Neural progenitor cell (in vitro differentiated cells): ENCODE results near the gene CASP10. TPM values are rescaled to one million over a fixed set of nuclear protein-coding genes. Genes with fewer than 3 reads are reported as not detected.
"Not testable (repeated sequence)": the region's sequence is repeated elsewhere in the genome, so short reads cannot be mapped to it uniquely, and the experiment has no call there.

Source experiments
- DNase-seq: peaks from one replicate; pipeline ENCODE4 v3.0.0-alpha.2; 2016; ENCODE audit warnings: low spot score
- H2AFZ ChIP-seq: fragments of 200-600 bp; sonication (generic); replicated peaks from 2 replicates; pipeline ENCODE4 v1.6.1; 2016; ENCODE audit warnings: antibody characterized with exemption
- H3F3A ChIP-seq: fragments of 200-600 bp; sonication (generic); 2 replicates; pipeline ENCODE4 v1.6.1; 2016; ENCODE audit warnings: antibody characterized with exemption, low read depth
- H3K27ac ChIP-seq: fragments of 200-600 bp; sonication (generic); 2 replicates; pipeline ENCODE4 v1.5.1; 2016; ENCODE audit warnings: mild to moderate bottlenecking
- H3K27me3 ChIP-seq: fragments of 200-600 bp; sonication (generic); 2 replicates; pipeline ENCODE4 v1.6.1; 2016; ENCODE audit warnings: mild to moderate bottlenecking, moderate library complexity
- H3K36me3 ChIP-seq: fragments of 200-600 bp; sonication (generic); 2 replicates; pipeline ENCODE4 v1.5.1; 2016
- H3K4me1 ChIP-seq: fragments of 200-600 bp; sonication (generic); 2 replicates; pipeline ENCODE4 v1.6.1; 2016; ENCODE audit warnings: mixed run types
- H3K4me2 ChIP-seq: fragments of 200-600 bp; sonication (generic); 2 replicates; pipeline ENCODE4 v1.6.1; 2016
- H3K4me3 ChIP-seq: fragments of 200-600 bp; sonication (generic); 2 replicates; pipeline ENCODE4 v1.5.1; 2016
- H3K79me2 ChIP-seq: fragments of 200-600 bp; sonication (generic); 2 replicates; pipeline ENCODE4 v1.6.1; 2016; ENCODE audit warnings: low read depth
- H3K9ac ChIP-seq: fragments of 200-600 bp; sonication (generic); 2 replicates; pipeline ENCODE4 v1.6.1; 2016
- H3K9me3 ChIP-seq: fragments of 200-600 bp; sonication (generic); 2 replicates; pipeline ENCODE4 v1.5.1; 2016; ENCODE audit warnings: low read depth
- H4K20me1 ChIP-seq: fragments of 200-600 bp; sonication (generic); 2 replicates; pipeline ENCODE4 v1.6.1; 2016; ENCODE audit warnings: low read depth
- H3K27ac Mint-ChIP-seq: 3 replicates; pipeline ENCODE4 v1.8.0; 2021; ENCODE audit warnings: mixed read lengths
- H3K27me3 Mint-ChIP-seq: 2 replicates; pipeline ENCODE4 v1.8.0; 2022; ENCODE audit warnings: low read depth, mild to moderate bottlenecking, inconsistent platforms, moderate library complexity, mixed read lengths; ENCODE audit not compliant: insufficient read depth
- H3K36me3 Mint-ChIP-seq: 3 replicates; pipeline ENCODE4 v1.8.0; 2021; ENCODE audit warnings: mixed read lengths
- H3K4me1 Mint-ChIP-seq: 3 replicates; pipeline ENCODE4 v1.8.0; 2021; ENCODE audit warnings: mixed read lengths
- H3K4me3 Mint-ChIP-seq: 3 replicates; pipeline ENCODE4 v1.8.0; 2021; ENCODE audit warnings: mild to moderate bottlenecking, moderate library complexity, mixed read lengths
- H3K9me3 Mint-ChIP-seq: 3 replicates; pipeline ENCODE4 v1.8.0; 2020; ENCODE audit warnings: mixed read lengths
- CTCF ChIP-seq: fragments of 200-600 bp; sonication (generic); IDR thresholded peaks from 2 replicates; pipeline ENCODE4 v1.5.1; 2017; ENCODE audit warnings: antibody characterized with exemption, mild to moderate bottlenecking
- EZH2 ChIP-seq: fragments of 200-600 bp; sonication (generic); IDR thresholded peaks from 2 replicates; pipeline ENCODE4 v1.6.1; 2017; ENCODE audit warnings: antibody characterized with exemption, mild to moderate bottlenecking, moderate library complexity
- EZH2phosphoT487 ChIP-seq: fragments of 200-600 bp; sonication (generic); IDR thresholded peaks from 2 replicates; pipeline ENCODE4 v1.6.1; 2017; ENCODE audit warnings: antibody characterized with exemption
- total RNA-seq: library from RNA; depleted of rRNA; stranded (reverse); fragments of >200 nt; gene quantifications from 2 replicates; pipeline ENCODE4 v1.2.3, GENCODE V29; 2015; ENCODE audit warnings: low replicate concordance

Gene CASP10
- total RNA-seq, 1 donor from 2014 or later, result 2.2 TPM

GRCh38 chr2:201149064-201149820 lies 33.7 kb upstream of the CASP10 start:
- Histone ChIP-seq H3K79me2 (no peaks in the 10 kb centered on the region), H2AFZ (no peak overlapping the region), H3K9me3 (no peaks in the 10 kb centered on the region), H3K4me3 (no peak overlapping the region), H3K36me3 (no peaks in the 10 kb centered on the region), H3K27ac (no peak overlapping the region), H3K4me2 (no peak overlapping the region), H3K9ac (no peak overlapping the region), H3K27me3 (no peaks in the 10 kb centered on the region), H4K20me1 (no peaks in the 10 kb centered on the region), H3F3A (no peaks in the 10 kb centered on the region), H3K4me1 (no peaks in the 10 kb centered on the region)
- no peak overlapping the region for H3K27ac Mint-ChIP-seq
- H3K4me3 Mint-ChIP-seq, result no peak overlapping the region
- H3K27me3 Mint-ChIP-seq, result peaks cover 2% of the 10 kb centered on the region
- H3K4me1 Mint-ChIP-seq, result no peaks in the 10 kb centered on the region
- TF ChIP-seq EZH2phosphoT487, result no peak
- no peak for TF ChIP-seq CTCF
- TF ChIP-seq EZH2, result no peak
- DNase-seq, result no peak
- no peaks in the 10 kb centered on the region for H3K36me3 Mint-ChIP-seq
- H3K9me3 Mint-ChIP-seq, result no peaks in the 10 kb centered on the region

DNA sequence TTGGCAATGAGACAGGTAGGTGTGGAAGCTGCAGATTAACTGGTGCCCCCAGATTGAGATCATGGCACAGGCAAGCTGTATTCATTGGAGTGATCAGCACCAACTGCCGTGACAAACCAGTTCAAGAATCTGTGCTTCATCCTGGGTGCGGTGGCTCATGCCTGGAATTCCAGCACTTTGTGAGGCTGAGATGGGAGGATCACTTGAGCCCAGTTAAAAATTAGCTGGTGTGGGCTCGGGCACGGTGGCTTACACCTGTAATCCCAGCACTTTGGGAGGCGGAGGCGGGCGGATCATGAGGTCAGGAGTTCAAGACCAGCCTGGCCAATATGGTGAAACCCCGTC lies 33.1 kb upstream of the CASP10 start:
- H3K27ac Mint-ChIP-seq, result not testable (repeated sequence)

GRCh38 chr2:201150454-201151020 lies 32.4 kb upstream of the CASP10 start:
- no peaks in the 10 kb centered on the region for H4K20me1 ChIP-seq
- Mint-ChIP-seq H3K27me3 (peaks cover 3% of the 10 kb centered on the region), H3K9me3 (no peaks in the 10 kb centered on the region), H3K36me3 (no peaks in the 10 kb centered on the region), H3K4me3 (no peak overlapping the region), H3K27ac (no peak overlapping the region), H3K4me1 (no peaks in the 10 kb centered on the region)
- H3F3A ChIP-seq, result no peaks in the 10 kb centered on the region
- no peaks in the 10 kb centered on the region for H3K36me3 ChIP-seq
- no peaks in the 10 kb centered on the region for H3K27me3 ChIP-seq
- H3K9me3 ChIP-seq, result no peaks in the 10 kb centered on the region
- H3K79me2 ChIP-seq, result no peaks in the 10 kb centered on the region
- no peak overlapping the region for H3K4me2 ChIP-seq
- H3K4me1 ChIP-seq, result no peaks in the 10 kb centered on the region
- H3K9ac ChIP-seq, result no peak overlapping the region
- no peak for DNase-seq
- H3K4me3 ChIP-seq, result no peak overlapping the region
- no peak for TF ChIP-seq EZH2phosphoT487
- no peak for TF ChIP-seq EZH2
- no peak for TF ChIP-seq CTCF
- no peak overlapping the region for H3K27ac ChIP-seq
- no peak overlapping the region for H2AFZ ChIP-seq

More for the DNA sequence above, 33.1 kb upstream of the CASP10 start:
- not testable (repeated sequence) for H3K36me3 Mint-ChIP-seq, H3K27me3 ChIP-seq, H2AFZ ChIP-seq, H3K9me3 Mint-ChIP-seq, H3K9ac ChIP-seq, H3K4me1 Mint-ChIP-seq, H3K9me3 ChIP-seq, H4K20me1 ChIP-seq, H3K4me3 Mint-ChIP-seq, H3F3A ChIP-seq, H3K27me3 Mint-ChIP-seq, H3K27ac ChIP-seq, H3K4me3 ChIP-seq, H3K4me2 ChIP-seq, DNase-seq, H3K79me2 ChIP-seq, H3K4me1 ChIP-seq, H3K36me3 ChIP-seq
